HG03039 (cell line): ENCODE measurements around the gene SUPT4H1.

Source experiments
- ATAC-seq: cut with Tn5 transposase; IDR thresholded peaks from one replicate; pipeline ENCODE4 v1.9.1; 2021; ENCODE audit warnings: mild to moderate bottlenecking, moderate library complexity; ENCODE audit not compliant: unreplicated experiment

The SUPT4H1 gene

DNA sequence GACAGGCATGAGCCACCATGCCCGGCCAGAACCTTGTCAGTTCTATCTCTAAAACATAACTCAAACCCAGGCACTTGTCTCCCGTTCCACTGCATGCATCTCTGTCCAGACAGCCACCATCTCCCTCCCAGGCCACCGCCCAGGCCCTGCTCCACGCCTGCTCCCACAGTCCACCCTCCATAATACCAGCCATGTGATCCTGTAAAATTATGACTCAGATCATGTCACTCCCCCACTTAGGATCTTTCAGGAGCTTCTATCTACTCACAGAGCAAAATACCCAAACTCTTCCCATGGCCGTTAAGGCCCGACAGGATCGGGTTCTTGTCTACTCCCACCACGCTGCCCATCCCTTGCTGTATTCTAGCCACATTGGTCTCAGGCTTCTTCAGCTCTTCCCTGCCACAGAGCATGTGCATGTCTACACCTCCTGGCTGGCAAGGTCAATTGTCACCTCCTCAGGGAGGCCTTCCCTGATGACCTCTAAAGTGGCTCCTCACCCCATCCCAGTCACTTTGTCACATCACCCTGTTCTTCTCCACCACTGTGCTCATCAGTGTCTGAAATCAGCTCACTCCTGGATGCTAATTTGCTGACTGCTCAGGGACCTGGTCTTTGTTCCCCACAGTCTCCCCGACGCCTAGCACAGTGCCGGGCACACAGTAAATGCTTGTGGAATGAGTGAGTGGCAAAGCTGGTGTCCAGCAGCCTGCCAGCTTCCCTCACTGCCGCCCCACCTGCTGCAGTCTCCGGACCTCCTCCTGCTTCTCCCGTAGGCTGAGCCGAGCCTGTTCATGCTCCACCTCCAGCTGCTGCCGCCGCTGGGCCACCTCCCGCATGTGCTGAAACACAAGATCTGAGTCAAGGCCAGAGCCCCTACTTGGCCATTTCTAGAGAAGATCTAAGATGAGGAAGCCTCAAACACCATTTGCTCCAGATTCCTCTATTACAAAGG is 30.2 kb downstream of the SUPT4H1 start:
- no peak for ATAC-seq

- no peak for ATAC-seq
These were observed 31.3 kb downstream of the SUPT4H1 start for GRCh38 chr17:58320570-58321323.

- ATAC-seq, result no peak
These were observed 31.8 kb downstream of the SUPT4H1 start for GRCh38 chr17:58320163-58320558.

DNA sequence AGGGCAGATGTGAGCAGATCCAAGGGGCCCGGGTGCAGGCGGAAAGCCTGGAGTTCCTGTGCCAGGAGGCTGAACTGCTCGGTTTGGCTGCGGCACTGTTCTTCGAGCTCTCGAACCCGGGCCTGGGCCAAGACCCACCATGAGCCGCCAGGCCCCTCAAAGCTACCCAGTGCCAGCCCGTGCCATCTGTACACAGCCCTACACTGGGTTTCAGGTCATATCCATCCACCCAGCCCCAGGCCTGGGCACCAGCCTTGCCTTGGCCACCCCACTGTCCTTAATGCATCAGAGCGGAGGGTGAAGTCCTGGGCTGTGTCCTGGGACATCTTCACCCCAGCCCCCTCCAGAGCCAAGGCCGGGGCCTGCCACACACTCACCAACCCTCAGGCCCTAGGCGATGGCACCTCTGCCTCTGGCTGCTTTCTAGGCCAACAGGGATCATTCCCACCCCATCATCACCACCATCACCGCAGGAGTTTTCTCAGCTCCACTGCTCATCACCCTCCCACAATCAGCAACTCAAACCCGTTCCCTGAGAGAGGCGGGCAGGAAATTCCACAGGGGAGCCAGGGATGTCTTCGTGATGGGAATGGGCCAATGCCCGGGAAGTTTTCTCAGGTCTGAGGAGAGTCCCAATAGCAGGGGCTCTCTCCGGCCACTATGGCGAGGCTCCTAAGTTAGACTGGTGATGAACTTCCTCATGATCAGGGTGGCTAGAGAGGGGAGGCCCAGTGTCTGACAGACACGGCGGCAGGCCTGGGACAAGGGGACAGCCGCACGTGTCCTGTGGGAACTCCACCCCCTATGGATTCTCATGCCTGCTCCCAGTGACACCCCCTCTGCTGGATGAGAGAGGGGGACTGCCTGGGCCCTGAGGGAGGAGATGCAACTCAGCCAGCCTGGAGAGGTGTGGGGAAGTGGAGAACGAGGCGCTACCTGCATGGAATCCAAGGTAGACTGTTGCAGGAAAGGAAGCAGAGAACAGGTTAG is 32.5 kb downstream of the SUPT4H1 start:
- ATAC-seq, result no peak

- ATAC-seq, result no peak
These were observed 33.3 kb downstream of the SUPT4H1 start for GRCh38 chr17:58318627-58319172.

- no peak for ATAC-seq
These were observed 33.9 kb downstream of the SUPT4H1 start for GRCh38 chr17:58318065-58318481.

- no peak for ATAC-seq
These were observed 34.5 kb downstream of the SUPT4H1 start for GRCh38 chr17:58317421-58318064.

- ATAC-seq, result no peak
These were observed 35.6 kb downstream of the SUPT4H1 start for GRCh38 chr17:58316260-58316960.

DNA sequence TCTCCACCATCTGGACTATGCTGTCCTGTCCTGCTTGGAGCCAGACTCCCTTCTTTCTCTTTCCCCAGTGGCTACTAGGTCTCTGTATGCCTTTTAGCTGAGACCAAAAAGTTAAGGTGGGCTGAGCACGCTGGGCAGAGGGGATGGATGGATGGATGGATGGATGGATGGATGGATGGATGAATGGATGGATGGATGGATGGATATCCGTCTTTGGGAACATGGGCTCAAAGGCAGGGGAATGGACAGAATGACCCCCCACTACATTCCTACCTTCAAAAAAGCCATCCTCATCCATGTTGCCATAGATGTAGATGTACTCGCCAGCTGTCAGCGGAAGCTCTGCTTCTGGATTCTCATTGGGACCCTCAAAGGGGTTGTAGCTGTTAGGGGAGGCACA is 36.3 kb downstream of the SUPT4H1 start:
- no peak for ATAC-seq

DNA sequence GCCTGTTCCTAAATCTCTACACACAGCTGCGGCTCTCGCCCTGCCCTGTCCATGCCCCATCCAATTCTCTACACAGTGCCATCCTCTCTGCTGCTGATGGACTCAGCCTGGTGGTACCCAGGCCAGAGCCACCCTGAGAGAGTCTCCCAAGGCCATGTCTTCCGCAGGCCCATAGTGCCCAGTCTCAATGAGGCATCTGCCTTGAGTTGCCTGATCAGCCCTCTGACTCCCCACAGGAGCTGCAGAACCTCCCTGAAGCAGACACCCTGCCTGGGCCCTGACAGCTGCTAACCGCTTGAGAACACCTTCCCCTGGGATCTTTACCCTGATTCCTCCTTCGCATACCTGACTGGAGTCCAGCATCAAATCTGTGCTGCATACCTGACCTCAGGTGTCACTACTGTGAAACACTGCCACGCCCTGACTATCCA is 36.7 kb downstream of the SUPT4H1 start:
- ATAC-seq, result no peak

DNA sequence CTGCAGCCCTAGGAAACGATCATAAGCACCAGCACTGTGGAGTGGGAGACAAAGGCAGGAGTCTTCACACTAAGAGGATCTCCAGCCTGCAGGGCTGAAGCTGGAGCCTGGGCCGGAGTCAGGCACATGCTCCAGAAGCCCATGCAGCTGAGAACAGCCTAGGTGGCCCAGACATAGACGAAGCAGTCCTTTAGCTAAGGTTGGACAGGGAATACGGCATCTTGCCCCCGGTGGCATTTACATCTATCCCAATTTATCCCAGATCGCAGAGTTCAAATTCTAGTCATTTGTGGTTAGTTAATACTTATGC is 37.3 kb downstream of the SUPT4H1 start:
- ATAC-seq, result no peak

DNA sequence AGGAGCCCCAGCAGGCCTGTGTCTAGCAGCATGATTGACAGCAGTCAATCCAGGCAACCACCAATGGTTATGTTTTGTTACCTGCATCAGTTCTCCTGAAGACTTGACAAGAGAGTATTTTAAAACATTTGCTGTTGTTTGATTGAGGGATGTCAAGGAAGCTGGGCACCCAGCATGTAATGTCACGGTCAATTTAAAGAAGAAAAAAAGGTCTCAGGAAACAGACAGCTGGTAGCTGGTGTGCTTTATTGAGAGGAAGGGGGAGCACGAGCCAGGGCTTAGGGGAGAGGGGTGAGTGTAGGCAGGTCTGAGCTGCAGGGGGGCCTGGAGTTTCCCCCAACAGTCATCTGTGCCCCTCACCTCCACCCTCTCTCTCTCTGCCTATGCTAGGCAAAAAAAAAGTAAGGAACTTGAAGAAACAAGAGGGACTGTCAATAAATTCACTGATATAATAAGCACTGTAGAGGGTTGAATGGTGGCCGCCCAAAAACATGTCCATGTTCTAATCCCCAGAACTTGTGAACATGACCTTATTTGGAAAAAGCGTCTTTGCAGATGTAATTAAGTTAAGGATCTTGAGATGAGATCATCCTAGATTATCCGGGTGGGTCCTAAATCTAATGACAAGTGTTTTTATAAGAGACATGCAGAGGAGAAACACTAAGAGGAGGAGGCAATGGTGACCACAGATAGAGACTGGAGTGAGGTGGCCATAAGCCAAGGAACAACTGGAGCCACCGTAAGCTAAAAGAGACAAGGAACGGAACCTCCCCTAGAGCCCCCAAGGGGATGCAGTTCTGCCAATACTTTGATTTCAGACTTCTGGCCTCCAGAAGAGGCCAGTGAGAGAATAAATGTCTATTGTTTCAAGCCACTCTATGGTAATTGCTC is 37.9 kb downstream of the SUPT4H1 start:
- no peak for ATAC-seq

DNA sequence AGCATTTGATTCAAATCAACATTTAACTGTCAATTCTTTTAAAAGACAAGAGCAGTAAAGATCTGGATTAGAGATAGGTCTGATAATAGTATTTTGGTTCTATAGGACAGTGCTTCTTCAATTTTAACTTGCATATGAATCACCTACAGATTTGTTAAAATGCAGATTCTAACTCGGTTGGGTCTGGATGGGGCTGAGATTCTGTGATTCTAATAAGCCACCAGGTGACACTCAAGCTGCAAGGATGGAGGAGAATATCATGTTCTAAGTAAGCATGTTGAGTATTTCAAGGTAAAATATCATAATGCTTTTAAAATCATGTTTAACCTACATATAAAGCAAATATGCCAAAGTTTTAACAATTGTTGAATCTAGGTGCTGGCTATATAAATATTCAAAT is 39.2 kb downstream of the SUPT4H1 start:
- no peak for ATAC-seq

DNA sequence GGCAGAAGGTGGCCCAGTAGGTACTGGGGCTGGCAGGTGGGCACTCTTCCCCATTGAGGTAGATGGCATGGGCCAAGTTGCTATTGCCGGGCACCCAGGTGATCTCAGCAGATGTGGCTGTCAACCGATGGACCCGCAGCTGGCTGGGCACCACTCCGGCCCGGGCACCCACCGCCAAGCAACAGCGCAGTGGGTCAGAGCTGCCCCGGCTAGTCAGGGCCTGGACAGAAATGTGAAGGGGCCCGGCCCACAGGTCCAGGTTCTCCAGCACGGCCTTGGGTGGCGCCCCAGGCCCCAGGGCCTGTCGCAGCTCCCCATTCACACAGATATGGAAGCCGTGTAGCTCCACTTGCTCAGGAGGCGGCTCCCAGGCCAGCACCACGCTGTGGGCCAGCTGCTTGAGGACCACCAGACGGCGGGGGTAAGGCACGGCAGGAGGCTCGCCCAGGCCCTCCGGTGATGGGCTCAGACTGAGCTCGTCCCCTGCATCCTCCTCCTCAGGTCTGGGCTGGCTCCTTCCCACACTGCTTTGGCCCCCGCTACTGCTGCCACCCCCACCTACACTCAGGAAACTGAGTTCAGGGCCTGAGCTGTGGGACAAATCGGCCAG is 39.9 kb downstream of the SUPT4H1 start:
- ATAC-seq, result no peak

- no peak for ATAC-seq
These were observed 40.5 kb downstream of the SUPT4H1 start for GRCh38 chr17:58311429-58311894.

- ATAC-seq, result no peak
These were observed 41.2 kb downstream of the SUPT4H1 start for GRCh38 chr17:58310511-58311428.

GRCh38 chr17:58309918-58310259 is 42.1 kb downstream of the SUPT4H1 start:
- ATAC-seq, result no peak
